ENCODE data around the gene NFKBIZ. TPM values are rescaled to one million over a fixed set of nuclear protein-coding genes. Genes with fewer than 3 reads are reported as not detected.
"Not testable (repeated sequence)": the region's sequence is repeated elsewhere in the genome, so short reads cannot be mapped to it uniquely, and the experiment has no call there.

NFKBIZ gene
- total and polyA plus RNA-seq, 9 of the 15 experiments (the other 6 are each of a cell fraction or from before 2014, with no cell fraction given), result 1.2 to 13.7 (median 5.7) TPM

- TF ChIP-seq CBX8 (IDR thresholded peaks at IDR 0.05; ENCODE audit: borderline replicate concordance, extremely low read depth, low read depth, low read length, poor library complexity, severe bottlenecking) (no peak), HOMEZ (CRISPR knock-in tag; IDR thresholded peaks at IDR 0.05) (no peak), POLR2B (IDR thresholded peaks at IDR 0.05; ENCODE audit: low read depth, partially characterized antibody) (no peak), TBL1XR1 (IDR thresholded peaks at IDR 0.05; ENCODE audit: low read length in 2 of 2) (no peak), HDAC6 (IDR thresholded peaks at IDR 0.05; ENCODE audit: low read depth, low read length) (no peak), ETV1 (tag; conservative IDR thresholded peaks at IDR 0.05; ENCODE audit: low read depth) (no peak), NKRF (IDR thresholded peaks at IDR 0.05; ENCODE audit: borderline replicate concordance) (no peak), CHAMP1 (IDR thresholded peaks at IDR 0.05) (no peak), TAL1 (IDR thresholded peaks at IDR 0.05) (no peak)
These were observed 13.3 kb downstream of the NFKBIZ start (continued) for GRCh38 chr3:101862416-101863165.

DNA sequence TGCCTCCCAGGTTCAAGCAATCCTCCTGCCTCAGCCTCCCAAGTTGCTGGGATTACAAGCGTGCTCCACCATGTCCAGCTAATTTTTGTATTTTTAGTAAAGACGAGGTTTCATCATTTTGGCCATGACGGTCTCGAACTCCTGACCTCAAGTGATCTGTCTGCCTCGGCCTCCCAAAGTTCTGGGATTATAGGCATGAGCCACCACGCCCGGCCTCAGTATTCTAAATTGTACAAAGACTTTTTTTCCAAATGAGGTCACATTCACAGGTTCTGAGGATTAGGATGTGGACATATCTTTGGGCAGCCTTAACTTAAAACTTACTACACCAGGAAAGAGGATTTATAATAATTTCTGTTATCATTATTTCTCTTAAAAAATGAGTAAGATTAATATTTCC is 15.6 kb downstream of the NFKBIZ start:
- WGBS (ENCODE audit: insufficient coverage, low coverage, missing lambda C conversion rate), result 71% methylated on average over 5 of the region's 7 CpGs
- intact Hi-C loops (cut with micrococcal nuclease); H3K36me3 ChIP-seq (ENCODE audit: control insufficient read depth, insufficient read depth, low read length): not testable (repeated sequence)

More for the DNA sequence above, 15.6 kb downstream of the NFKBIZ start:
- H3K4me1 ChIP-seq (replicated peaks in 1 of 2; ENCODE audit: control insufficient read depth in 2 of 2, insufficient read depth in 2 of 2, low read length in 2 of 2); FAIRE-seq; H4K20me1 ChIP-seq (replicated peaks; ENCODE audit: control insufficient read depth, insufficient read depth, low read length); H3K4me3 ChIP-seq; DNase-seq (ENCODE audit: extremely low read depth in 1 of 4, low spot score in 3 of 4); H3K9ac ChIP-seq (ENCODE audit: insufficient read depth in 1 of 2, low read depth in 2 of 2, low read length in 2 of 2); H3K9me1 ChIP-seq (ENCODE audit: control insufficient read depth, insufficient read depth, low read length); POLR2A ChIA-PET; CTCF ChIA-PET (ENCODE audit: low intra/inter-chr PET ratio); ATAC-seq; BruUV-seq (replicated peaks); H2AFZ ChIP-seq (ENCODE audit: low read depth, low read length); H3K27me3 ChIP-seq (ENCODE audit: control insufficient read depth in 2 of 2, insufficient read depth in 2 of 2, low read length in 2 of 2); H3K79me2 ChIP-seq (ENCODE audit: control insufficient read depth, insufficient read depth, low read length); H3K9me3 ChIP-seq (replicated peaks; ENCODE audit: control insufficient read depth, insufficient read depth, low read depth, low read length); H3K4me2 ChIP-seq (ENCODE audit: insufficient read depth, low read length); H3K27ac ChIP-seq (ENCODE audit: extremely low read depth, low read depth, low read length); in situ Hi-C loops (cut with MboI): not testable (repeated sequence)
